ENCODE measurements around the gene AKAP6.

The AKAP6 gene

DNA sequence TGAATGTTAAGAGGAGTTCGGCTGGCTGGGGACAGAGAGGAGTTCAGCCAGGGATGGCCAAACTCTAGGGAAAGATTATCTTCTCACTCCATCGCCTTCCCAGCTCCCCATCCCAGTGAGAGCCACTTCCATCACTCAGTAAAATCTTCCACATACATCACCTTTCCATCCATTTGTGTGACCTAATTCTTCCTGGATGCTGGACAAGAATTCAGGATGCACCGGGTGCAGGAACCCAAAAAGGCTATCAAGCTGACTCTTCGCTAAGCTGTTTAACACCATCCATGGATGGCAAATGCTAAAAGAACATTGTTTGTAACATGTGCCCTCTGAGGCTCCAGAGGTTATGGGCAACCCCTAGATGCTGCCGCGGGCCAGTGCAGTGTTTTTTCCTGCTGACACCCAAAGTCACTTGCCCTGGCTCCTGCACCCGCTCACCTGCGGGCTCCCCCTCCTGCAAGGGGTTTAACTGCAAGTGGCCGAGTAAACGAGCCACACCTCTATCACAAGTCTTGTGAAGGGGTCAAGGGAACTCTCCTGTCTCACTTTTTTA lies 393.6 kb downstream of the AKAP6 start:
- no peak overlapping the region for H3K9ac ChIP-seq (ENCODE audit: low read length)
- no peaks in the 10 kb centered on the region for H3K27me3 ChIP-seq (replicated peaks; ENCODE audit: control insufficient read depth, insufficient read depth, low read length)
- H3K9me3 ChIP-seq (ENCODE audit: control insufficient read depth, low read length) = no peaks in the 10 kb centered on the region
- H3K4me1 ChIP-seq (ENCODE audit: control insufficient read depth, insufficient read depth, low read length) = peaks cover 12% of the 10 kb centered on the region
- H3K36me3 ChIP-seq (ENCODE audit: control insufficient read depth, insufficient read depth, low read length, severe bottlenecking) = no peaks in the 10 kb centered on the region
- DNase-seq (ENCODE audit: low read depth) = no peak
- no peak overlapping the region for H3K4me3 ChIP-seq (ENCODE audit: low read length)

DNA sequence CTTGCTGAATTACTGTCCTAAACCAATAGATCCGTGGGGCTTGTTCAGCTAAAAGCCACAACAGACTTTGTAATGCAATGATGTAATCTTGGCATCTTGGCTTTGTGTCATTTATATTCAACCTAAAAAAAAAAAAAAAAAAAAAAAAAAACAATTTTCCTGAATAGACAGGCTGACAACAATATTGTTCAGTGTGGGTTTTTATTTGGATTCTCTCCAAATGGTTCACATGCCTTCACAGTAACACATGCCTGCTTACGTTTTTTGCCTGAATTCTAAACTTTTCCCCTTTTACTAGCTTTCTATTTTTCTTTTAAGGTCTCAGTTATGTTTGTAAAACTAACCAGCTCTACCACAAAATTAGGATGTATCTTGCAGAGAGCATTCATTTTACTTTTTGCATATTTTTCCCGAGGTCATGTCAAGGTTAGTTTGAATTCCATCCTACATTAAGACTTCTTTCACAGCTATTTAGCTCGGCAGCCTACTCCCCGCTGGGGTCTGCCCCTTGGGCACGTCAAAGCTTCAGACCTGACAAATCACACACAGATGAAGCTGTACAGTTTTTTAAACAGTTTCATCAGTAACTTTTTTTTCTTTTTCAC lies 395.9 kb downstream of the AKAP6 start:
- Histone ChIP-seq H3K4me3 (ENCODE audit: low read length) (peak overlapping the region; percentile 82), H3K9ac (ENCODE audit: low read length) (peak overlapping the region; percentile 58), H3K9me3 (ENCODE audit: control insufficient read depth, low read length) (no peaks in the 10 kb centered on the region), H3K27me3 (replicated peaks; ENCODE audit: control insufficient read depth, insufficient read depth, low read length) (no peaks in the 10 kb centered on the region), H3K4me1 (ENCODE audit: control insufficient read depth, insufficient read depth, low read length) (peaks cover 12% of the 10 kb centered on the region), H3K36me3 (ENCODE audit: control insufficient read depth, insufficient read depth, low read length, severe bottlenecking) (no peaks in the 10 kb centered on the region)
- DNase-seq (ENCODE audit: low read depth) = peak; percentile 81

DNA sequence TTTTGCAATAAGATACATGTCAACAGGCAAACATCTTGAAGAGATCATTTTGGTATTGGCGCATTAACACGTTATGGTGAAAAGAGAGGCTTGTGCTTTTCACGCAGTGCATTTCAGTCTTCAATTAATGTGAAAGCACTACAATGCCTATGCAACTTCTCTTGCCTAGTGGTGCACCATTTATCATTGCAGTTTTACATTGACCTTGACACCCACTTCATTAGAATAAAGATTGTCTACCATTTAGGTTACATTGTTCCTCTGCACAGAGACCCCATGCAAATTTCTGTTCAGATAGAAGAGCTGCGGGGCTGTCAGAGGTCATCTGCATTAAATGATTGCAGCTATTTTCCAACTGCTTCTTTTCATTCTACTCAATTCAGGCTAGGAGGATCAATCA lies 397.4 kb downstream of the AKAP6 start:
- H3K4me3 ChIP-seq (ENCODE audit: low read length) = no peak overlapping the region
- H3K9me3 ChIP-seq (ENCODE audit: control insufficient read depth, low read length) = no peaks in the 10 kb centered on the region
- no peak for DNase-seq (ENCODE audit: low read depth)
- H3K4me1 ChIP-seq (ENCODE audit: control insufficient read depth, insufficient read depth, low read length) = peaks cover 12% of the 10 kb centered on the region
- H3K36me3 ChIP-seq (ENCODE audit: control insufficient read depth, insufficient read depth, low read length, severe bottlenecking) = no peaks in the 10 kb centered on the region
- H3K27me3 ChIP-seq (replicated peaks; ENCODE audit: control insufficient read depth, insufficient read depth, low read length) = no peaks in the 10 kb centered on the region
- no peak overlapping the region for H3K9ac ChIP-seq (ENCODE audit: low read length)

DNA sequence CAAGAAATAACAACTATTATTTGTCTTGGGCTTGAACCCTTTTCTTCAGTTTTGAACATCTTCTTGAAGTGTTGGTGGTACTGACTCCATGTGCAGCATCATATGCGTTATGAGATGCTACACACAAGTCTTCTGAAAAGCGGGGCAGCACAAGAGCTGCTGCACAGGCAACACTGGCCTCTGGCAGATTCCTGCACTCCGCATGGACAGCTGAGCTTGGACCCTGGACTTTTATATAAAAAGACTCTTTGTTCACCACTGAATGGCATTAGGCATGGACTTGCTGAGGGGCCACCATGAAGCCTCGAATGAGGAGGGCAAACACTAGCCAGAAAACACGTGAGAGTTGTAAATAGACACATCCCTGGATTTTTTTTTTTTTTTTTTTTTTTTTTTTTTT lies 398.7 kb downstream of the AKAP6 start:
- Histone ChIP-seq H3K9ac (ENCODE audit: low read length) (no peak overlapping the region), H3K36me3 (ENCODE audit: control insufficient read depth, insufficient read depth, low read length, severe bottlenecking) (no peaks in the 10 kb centered on the region), H3K4me3 (ENCODE audit: low read length) (no peak overlapping the region), H3K27me3 (replicated peaks; ENCODE audit: control insufficient read depth, insufficient read depth, low read length) (no peaks in the 10 kb centered on the region), H3K9me3 (ENCODE audit: control insufficient read depth, low read length) (no peaks in the 10 kb centered on the region), H3K4me1 (ENCODE audit: control insufficient read depth, insufficient read depth, low read length) (peaks cover 12% of the 10 kb centered on the region)
- no peak for DNase-seq (ENCODE audit: low read depth)

DNA sequence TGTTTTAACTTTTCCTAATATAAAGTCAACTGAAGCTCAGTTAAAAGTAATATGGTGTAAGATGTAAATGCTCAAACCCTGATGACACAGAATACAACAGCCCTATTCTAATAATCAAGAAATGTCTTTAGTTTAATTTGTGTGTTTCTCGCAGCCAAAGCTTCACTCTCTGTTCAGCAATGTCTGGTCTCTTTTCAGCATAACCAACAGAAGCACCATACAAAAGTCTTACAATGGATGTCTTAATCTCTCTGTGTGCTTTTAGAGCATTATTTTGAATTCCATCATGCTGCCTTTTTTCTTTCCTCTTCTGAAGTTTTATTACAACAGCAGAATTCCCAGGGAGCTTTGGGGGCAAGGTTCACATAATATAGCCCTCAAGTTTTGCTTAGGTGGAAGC lies 399.4 kb downstream of the AKAP6 start:
- Histone ChIP-seq H3K36me3 (ENCODE audit: control insufficient read depth, insufficient read depth, low read length, severe bottlenecking) (no peaks in the 10 kb centered on the region), H3K4me3 (ENCODE audit: low read length) (no peak overlapping the region), H3K4me1 (ENCODE audit: control insufficient read depth, insufficient read depth, low read length) (peaks cover 12% of the 10 kb centered on the region), H3K9me3 (ENCODE audit: control insufficient read depth, low read length) (no peaks in the 10 kb centered on the region), H3K27me3 (replicated peaks; ENCODE audit: control insufficient read depth, insufficient read depth, low read length) (no peaks in the 10 kb centered on the region), H3K9ac (ENCODE audit: low read length) (no peak overlapping the region)
- no peak for DNase-seq (ENCODE audit: low read depth)

DNA sequence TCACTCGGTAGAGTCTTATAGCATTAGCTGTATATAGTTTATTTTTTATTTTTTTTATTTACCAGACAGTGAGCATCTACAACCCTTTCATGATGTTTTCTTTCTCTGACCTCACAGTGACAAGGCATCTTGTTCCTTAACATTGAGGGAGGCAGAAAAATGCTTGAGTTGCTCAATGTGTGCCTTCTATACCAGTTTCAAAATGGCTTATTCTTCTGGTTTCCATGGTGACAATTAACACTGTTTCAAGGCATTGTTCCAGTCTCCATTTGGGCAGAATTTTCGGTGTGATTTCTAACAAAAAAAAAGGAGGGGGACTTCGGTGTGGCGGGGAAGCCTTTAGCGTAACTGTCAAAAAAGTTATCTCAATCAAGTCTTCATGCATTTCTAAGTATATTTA lies 399.9 kb downstream of the AKAP6 start:
- DNase-seq (ENCODE audit: low read depth) = no peak
- no peaks in the 10 kb centered on the region for H3K36me3 ChIP-seq (ENCODE audit: control insufficient read depth, insufficient read depth, low read length, severe bottlenecking)
- peaks cover 12% of the 10 kb centered on the region for H3K4me1 ChIP-seq (ENCODE audit: control insufficient read depth, insufficient read depth, low read length)
- H3K27me3 ChIP-seq (replicated peaks; ENCODE audit: control insufficient read depth, insufficient read depth, low read length) = no peaks in the 10 kb centered on the region
- no peak overlapping the region for H3K4me3 ChIP-seq (ENCODE audit: low read length)
- no peaks in the 10 kb centered on the region for H3K9me3 ChIP-seq (ENCODE audit: control insufficient read depth, low read length)
- no peak overlapping the region for H3K9ac ChIP-seq (ENCODE audit: low read length)

DNA sequence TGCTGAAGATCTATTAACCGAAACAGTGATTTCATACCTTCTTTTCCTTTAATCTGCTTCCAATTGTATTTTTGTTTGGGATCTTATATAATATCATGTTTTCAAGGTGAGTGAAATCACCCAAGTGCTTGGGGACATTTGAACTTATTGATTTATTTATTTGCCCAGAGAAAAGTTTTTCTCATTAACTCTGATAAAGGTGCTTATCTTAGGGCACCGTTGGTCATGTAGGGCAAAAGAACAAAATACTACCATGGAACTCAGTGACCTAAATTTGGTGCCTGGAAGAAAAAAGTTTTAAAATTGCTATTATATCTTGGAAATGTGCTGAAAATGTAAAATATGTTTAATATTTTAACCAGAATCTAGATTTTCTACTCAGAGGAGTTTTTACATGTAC lies 402.2 kb downstream of the AKAP6 start:
- no peak for DNase-seq (ENCODE audit: low read depth)
- Histone ChIP-seq H3K27me3 (replicated peaks; ENCODE audit: control insufficient read depth, insufficient read depth, low read length) (no peaks in the 10 kb centered on the region), H3K36me3 (ENCODE audit: control insufficient read depth, insufficient read depth, low read length, severe bottlenecking) (no peaks in the 10 kb centered on the region), H3K9me3 (ENCODE audit: control insufficient read depth, low read length) (no peaks in the 10 kb centered on the region), H3K4me1 (ENCODE audit: control insufficient read depth, insufficient read depth, low read length) (no peaks in the 10 kb centered on the region), H3K9ac (ENCODE audit: low read length) (no peak overlapping the region), H3K4me3 (ENCODE audit: low read length) (no peak overlapping the region)

DNA sequence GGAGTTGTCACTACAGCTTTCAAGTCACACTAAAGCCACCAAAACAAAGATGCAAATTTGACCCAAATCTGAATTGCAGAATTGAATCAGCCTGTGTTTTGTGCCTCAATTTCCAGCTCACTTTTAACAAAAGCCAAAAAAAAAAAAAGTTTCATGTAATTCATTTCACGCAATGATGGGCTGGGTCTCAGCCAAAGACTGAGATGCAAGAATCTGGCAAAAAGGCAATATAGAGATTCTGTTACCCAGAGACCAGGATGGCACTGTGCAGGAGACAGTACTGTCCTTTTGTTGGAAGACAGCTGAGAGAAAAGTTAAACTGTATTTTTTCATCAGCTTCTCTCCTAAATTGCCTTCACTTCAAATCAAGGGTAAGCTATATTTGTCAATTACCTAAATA lies 403.9 kb downstream of the AKAP6 start:
- no peak overlapping the region for H3K9ac ChIP-seq (ENCODE audit: low read length)
- H3K4me3 ChIP-seq (ENCODE audit: low read length) = no peak overlapping the region
- no peaks in the 10 kb centered on the region for H3K36me3 ChIP-seq (ENCODE audit: control insufficient read depth, insufficient read depth, low read length, severe bottlenecking)
- H3K9me3 ChIP-seq (ENCODE audit: control insufficient read depth, low read length) = no peaks in the 10 kb centered on the region
- no peaks in the 10 kb centered on the region for H3K27me3 ChIP-seq (replicated peaks; ENCODE audit: control insufficient read depth, insufficient read depth, low read length)
- DNase-seq (ENCODE audit: low read depth) = no peak
- H3K4me1 ChIP-seq (ENCODE audit: control insufficient read depth, insufficient read depth, low read length) = no peaks in the 10 kb centered on the region

DNA sequence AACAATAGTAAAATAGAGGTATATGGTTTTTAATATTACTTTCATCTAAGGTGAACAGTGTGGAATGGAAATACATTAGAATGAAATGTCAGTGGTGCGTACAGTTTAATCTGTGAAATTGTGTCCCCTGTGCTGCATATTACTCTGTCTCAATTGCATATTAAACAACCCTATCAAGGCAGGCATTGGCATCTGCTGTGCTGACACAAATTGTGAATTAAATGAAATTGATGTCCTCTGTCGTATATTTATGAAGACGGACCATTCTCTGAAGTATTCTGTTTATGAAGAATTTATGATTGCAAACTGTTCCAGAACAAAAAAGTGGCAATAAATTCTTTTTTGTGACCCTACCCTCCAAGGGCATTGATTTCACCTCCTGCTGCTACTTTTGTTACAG lies 405.2 kb downstream of the AKAP6 start:
- Histone ChIP-seq H3K4me1 (ENCODE audit: control insufficient read depth, insufficient read depth, low read length) (no peaks in the 10 kb centered on the region), H3K9me3 (ENCODE audit: control insufficient read depth, low read length) (no peaks in the 10 kb centered on the region), H3K9ac (ENCODE audit: low read length) (no peak overlapping the region), H3K27me3 (replicated peaks; ENCODE audit: control insufficient read depth, insufficient read depth, low read length) (no peaks in the 10 kb centered on the region), H3K36me3 (ENCODE audit: control insufficient read depth, insufficient read depth, low read length, severe bottlenecking) (no peaks in the 10 kb centered on the region), H3K4me3 (ENCODE audit: low read length) (no peak overlapping the region)
- no peak for DNase-seq (ENCODE audit: low read depth)

DNA sequence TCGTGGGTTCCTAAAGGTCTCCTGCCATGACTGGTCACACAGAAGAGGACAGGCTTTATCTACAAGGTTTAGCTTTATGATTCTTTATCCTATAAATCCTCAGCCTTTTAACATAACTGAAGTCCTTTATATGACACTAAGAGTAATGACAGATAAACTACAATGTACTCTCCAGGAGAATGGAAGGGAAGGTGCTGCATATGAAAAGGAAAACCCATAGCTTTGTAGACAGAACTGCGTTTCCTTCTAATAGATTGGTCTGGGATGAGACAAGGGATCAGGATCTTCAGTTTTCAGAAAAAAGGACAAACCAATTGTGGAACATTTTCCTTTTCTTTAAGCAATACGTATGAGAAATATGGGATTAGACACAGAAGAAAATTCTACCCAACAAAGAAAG lies 408.5 kb downstream of the AKAP6 start:
- H3K4me3 ChIP-seq (ENCODE audit: low read length) = no peak overlapping the region
- H3K4me1 ChIP-seq (ENCODE audit: control insufficient read depth, insufficient read depth, low read length) = no peaks in the 10 kb centered on the region
- no peaks in the 10 kb centered on the region for H3K27me3 ChIP-seq (replicated peaks; ENCODE audit: control insufficient read depth, insufficient read depth, low read length)
- no peak overlapping the region for H3K9ac ChIP-seq (ENCODE audit: low read length)
- DNase-seq (ENCODE audit: low read depth) = no peak
- no peaks in the 10 kb centered on the region for H3K9me3 ChIP-seq (ENCODE audit: control insufficient read depth, low read length)
- no peaks in the 10 kb centered on the region for H3K36me3 ChIP-seq (ENCODE audit: control insufficient read depth, insufficient read depth, low read length, severe bottlenecking)

DNA sequence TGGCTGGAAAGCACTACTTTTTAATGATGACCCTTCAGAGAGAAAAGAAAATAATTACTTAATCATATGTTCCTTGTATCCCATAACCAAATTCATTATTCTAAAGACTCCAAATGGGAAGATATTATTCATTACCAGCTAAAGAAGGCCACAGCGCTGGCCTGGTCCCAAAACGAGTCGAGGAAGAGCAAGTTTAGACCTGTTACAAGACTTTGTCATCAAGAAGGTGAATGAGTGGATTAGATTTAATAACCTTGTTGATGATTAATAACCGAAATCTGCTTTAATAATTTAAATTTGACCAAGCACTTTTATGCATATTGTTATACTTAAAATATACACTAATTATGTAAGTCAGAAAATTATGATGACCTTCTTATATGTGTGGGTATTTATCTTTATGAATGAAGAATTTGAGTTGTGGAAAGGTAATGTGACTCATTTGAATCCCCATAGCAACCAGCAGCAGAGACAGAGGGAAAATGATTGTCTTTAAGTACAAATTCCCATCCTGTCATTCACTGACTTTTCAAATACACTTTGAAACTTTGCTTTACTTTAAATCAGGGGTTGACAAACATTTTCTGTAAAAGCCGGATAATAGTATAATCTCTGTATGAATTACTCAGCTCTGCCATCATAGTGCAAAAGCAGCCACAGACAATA lies 409.2 kb downstream of the AKAP6 start:
- H3K9ac ChIP-seq (ENCODE audit: low read length) = no peak overlapping the region
- no peaks in the 10 kb centered on the region for H3K27me3 ChIP-seq (replicated peaks; ENCODE audit: control insufficient read depth, insufficient read depth, low read length)
- no peak overlapping the region for H3K4me3 ChIP-seq (ENCODE audit: low read length)
- no peaks in the 10 kb centered on the region for H3K9me3 ChIP-seq (ENCODE audit: control insufficient read depth, low read length)
- H3K36me3 ChIP-seq (ENCODE audit: control insufficient read depth, insufficient read depth, low read length, severe bottlenecking) = no peaks in the 10 kb centered on the region
- no peaks in the 10 kb centered on the region for H3K4me1 ChIP-seq (ENCODE audit: control insufficient read depth, insufficient read depth, low read length)
- DNase-seq (ENCODE audit: low read depth) = no peak

Measured in adipocyte (in vitro differentiated cells).